ENCODE data around the gene RTP4.

DNA sequence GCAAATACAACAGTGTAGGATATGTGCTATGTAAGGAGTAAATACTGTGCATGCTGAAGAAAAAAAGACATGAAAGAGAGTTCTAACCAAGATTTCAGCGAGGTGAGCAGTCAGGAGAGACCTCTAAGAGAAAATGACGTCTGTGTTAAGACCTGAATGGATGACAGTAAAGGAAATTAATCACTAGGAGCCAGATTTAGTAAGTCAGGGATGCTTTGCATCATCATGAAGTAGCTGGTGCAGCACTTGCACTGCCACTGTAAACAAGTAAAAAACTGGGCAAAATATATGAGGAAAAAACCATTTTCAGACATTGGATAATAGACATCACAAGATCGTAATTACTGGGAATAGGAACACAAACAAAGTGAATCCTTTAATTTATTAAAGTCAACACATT is 32.6 kb downstream of the RTP4 start:
- no peak for TF ChIP-seq EZH2 (IDR thresholded peaks at IDR 0.05)
- TF ChIP-seq CTCF (IDR thresholded peaks at IDR 0.05), result no peak
- no peak for TF ChIP-seq EZH2phosphoT487 (IDR thresholded peaks at IDR 0.05)

Data from neural progenitor cell (in vitro differentiated cells).